ENCODE measurements around the gene CD163L1. TPM values are rescaled to one million over a fixed set of nuclear protein-coding genes. Genes with fewer than 3 reads are reported as not detected.
"Not testable (repeated sequence)": the region's sequence is repeated elsewhere in the genome, so short reads cannot be mapped to it uniquely, and the experiment has no call there.

The CD163L1 gene
- 0.78 TPM for total RNA-seq

DNA sequence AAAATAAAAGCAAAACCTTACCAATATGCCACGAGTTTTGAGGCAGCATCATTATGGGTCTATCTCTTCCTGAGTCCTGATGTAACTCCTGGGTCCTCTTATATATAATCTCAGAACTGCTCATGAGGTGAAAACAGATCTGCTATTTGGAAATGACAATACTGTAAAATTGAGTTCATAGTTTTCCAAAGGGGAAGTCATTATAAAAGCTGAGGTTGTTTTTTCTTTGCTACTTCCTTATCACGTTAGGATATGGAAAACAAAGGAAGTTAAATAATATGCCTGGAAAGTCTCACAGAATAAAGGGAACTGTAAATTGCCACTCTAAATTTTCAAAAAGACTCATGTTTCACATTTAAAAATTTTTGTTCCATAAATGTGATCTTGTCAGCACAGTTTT lies at the start of gene CD163L1:
Gene CD163L1, minus strand, starts transcription at position 78 of the 400 bp plus-strand sequence. Its CDS starts 26 bp downstream, at position 52.
- DNase-seq (ENCODE audit: low spot score), result no peak

DNA sequence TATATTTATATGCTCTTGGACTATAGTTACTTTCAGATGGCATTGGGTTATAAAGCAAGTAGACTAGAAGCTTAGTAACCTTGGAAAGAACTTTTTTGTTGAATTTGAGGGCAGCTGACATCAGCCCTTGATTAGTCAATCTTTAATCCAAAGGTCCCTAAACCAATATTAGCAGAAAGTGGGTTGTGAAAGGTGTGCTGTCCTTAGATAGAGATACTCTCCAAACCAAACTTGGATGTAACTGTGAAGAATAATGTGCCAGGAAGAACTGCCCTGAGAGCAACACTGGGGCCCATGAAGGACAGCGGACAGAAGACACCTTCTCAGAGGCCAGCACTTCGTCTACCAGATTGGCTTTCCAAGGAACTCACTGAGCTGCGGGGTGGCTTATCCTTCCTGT lies 49.1 kb upstream of the CD163L1 start:
- peak; percentile 93 for ATAC-seq
- DNase-seq (ENCODE audit: low spot score), result peak; percentile 75

More for the DNA sequence above, at the start of gene CD163L1:
- ATAC-seq, result no peak

DNA sequence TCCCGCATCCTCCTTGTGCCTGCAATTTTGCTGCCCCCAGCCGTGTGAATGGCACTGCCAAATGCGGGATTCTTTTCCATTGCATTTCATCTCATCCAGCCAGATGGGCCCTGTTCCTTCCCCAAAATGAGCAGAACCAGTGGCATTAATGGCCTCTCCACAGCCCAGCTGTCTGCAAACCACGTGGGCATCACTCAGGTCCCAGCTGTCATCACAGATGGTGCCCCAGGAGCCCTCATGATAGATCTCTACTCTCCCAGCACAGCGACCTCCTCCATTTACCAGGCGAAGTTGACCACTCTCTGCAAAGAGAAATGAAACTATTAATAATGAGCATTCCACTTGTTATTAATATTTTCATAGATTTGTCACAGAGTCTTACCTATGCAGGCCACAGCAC lies 42.6 kb upstream of the CD163L1 start:
- ATAC-seq (no peak), DNase-seq (ENCODE audit: low spot score) (no peak)

DNA sequence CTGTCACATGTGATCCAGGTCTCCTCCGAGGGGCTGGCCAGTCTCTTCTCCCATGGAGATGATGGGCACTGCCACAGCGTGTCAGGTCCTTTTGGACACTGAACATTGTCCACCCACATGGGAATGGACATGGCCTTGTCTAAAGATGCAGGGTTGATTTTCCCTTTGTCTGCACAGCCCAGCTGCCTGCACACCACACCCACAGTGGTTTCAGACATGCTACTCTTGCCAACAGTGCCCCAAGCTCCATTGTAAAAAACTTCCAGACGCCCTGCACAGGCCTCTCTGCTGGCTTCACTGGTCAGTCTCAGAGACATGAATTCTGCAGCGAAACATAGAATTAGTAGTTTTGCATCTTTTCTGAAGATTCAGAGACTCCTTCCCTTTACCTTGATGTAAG lies 41.1 kb upstream of the CD163L1 start:
- no peak for ATAC-seq
- DNase-seq (ENCODE audit: low spot score), result no peak

DNA sequence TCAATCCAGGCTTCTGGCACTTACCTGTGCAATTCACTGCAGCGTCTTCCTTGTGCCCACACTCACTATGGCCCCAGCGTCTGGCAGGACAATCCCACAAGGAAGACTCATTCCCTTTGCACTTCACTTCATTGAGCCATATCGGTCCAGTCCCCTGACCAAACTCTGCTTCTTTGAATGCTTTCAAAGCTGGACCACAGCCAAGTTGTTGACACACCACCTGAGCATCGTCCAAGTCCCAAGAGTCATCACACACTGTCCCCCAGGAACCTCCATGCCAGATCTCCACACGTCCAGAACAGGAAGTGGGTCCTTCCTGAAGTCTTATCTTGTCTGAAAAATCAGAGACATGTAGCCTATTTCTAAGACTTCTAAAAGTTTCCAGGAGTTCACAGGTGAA lies 39.4 kb upstream of the CD163L1 start:
- peak; percentile 69 for ATAC-seq

DNA sequence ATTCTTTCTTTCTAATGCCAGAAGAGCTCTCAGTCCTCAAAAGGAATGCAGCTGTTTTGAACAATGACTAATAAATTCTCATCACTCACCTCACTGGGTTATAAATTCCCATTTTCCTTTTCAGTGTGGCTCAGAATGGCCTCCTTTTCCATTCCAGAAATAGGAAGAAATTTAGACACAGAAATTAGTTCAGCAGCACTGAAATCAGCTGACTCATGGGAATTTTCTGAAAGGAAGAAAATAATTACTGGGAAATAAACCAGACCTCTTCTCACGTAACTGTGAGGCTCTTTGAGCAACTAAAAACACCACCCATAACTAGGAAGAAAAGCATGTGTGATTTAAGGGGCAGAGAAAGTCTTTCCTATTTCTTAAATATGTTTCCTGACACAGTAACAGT lies 35.8 kb upstream of the CD163L1 start:
- no peak for DNase-seq (ENCODE audit: low spot score)
- no peak for ATAC-seq

More for the DNA sequence above, 39.4 kb upstream of the CD163L1 start:
- no peak for DNase-seq (ENCODE audit: low spot score)

DNA sequence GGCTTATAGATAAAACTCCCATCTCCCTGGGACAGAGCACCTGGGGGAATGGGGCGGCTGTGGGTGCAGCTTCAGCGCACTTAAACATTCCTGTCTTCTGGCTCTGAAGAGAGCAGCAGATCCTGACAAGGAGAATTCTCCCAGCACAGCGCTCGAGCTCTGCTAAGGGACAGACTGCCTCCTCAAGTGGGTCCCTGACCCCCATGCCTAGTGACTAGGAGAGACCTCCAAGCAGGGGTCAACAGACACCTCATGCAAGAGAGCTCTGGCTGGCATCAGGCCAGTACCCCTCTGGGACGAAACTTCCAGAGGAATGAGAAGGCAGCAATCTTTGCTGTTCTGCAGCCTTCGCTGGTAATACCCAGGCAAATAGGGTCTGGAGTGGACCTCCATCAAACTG lies 28.1 kb upstream of the CD163L1 start:
- no peak for ATAC-seq

DNA sequence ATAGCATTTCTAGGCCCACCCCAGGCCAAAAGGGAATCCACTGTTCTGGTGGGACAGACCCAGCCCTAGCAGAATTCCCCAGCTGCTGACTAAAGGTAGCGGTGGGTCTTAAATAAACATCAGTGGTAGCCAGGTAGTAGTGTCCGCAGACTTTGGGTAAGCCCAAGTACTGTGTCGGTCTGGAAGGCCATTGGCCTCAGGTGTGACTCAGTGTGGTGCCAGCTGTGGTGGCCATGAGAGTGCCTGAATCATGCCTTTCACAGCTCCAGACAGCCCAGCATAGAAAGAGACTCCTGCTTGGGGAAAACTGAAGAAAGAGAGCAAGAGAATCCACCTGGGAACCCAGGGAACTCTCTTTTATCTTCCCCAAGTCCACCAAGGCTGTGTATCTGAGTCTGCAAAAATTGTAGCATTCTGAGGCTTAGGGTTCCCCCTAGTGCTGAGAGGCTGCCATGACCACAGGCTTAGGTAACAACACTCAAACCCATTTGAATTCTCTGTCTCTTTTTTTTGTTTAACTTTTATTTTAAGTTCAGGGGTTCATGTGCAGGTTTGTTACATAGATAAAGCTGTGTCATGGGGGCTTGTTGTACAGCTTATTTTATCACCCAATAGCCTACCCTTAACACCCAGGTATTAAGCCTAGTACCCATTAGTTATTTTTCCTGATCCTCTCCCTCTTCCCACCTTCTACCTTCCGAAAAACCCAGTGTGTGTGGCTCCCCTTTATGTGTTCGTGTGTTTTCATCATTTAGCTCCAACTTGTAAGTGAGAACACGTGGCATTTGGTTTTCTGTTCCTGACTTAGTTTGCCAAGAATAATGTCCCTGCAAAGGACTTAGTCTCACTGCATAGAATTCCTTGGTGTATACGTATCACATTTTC lies 16.7 kb upstream of the CD163L1 start:
- ATAC-seq (peak; percentile 99), DNase-seq (ENCODE audit: low spot score) (no peak)

More for the DNA sequence above, 28.1 kb upstream of the CD163L1 start:
- no peak for DNase-seq (ENCODE audit: low spot score)

DNA sequence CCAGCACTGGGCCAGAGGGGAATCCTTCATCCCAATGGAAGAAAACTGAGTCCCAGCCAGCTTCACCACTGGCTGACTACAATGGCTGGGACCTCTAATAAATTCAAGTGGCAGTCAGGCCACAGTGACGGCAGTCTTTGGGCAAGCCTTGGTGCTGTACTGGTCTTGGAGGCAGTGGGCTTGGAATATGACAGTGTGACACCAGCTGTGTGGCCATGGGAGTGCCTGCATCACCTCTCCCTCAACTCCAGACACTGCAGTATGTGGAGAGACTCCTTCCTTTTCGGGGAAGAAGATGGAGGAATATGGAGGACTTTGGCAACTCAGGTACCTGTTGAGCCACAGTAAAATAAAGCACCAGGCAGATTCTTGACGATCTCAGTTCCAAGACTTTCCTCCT lies 16.0 kb upstream of the CD163L1 start:
- ATAC-seq (peak; percentile 8), DNase-seq (ENCODE audit: low spot score) (no peak)

DNA sequence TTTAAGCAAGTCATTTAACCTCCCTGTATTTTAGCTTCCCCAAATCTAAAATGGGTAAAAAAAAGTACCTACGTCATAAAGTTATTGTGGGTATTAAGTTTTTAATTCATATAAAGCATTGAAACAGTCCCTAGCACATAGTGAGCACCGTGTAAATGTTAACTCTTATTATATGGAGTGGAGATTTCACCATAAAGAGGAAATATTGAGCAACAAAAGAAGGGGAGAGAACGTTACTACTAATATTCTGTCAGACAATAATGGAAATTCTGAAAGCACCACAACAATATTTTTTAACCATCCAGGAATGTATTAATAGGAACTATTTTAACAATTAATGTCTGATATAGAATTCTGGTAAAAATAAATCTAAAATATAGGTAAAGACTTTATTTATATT lies 7.8 kb upstream of the CD163L1 start:
- DNase-seq (ENCODE audit: low spot score), result no peak
- ATAC-seq, result no peak

DNA sequence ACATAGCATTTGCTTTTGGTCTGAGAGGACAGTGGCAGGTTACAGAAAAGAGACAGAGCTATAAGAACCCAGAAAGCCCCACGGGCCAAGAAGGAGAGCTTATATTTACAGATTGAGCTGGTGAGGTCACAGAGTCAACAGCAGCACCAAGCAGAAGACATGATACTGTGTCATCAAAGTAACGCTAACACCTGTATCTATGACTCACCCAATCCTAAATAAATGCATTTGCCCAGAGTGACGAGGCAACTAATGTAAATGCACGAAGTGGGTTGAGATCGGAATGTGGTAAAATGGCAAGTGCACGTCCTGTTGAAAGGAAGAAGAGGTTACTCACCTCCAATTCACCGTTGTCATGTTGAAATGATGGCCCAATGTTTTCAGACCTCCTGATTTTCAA lies 6.7 kb upstream of the CD163L1 start:
- no peak for ATAC-seq
- no peak for DNase-seq (ENCODE audit: low spot score)

DNA sequence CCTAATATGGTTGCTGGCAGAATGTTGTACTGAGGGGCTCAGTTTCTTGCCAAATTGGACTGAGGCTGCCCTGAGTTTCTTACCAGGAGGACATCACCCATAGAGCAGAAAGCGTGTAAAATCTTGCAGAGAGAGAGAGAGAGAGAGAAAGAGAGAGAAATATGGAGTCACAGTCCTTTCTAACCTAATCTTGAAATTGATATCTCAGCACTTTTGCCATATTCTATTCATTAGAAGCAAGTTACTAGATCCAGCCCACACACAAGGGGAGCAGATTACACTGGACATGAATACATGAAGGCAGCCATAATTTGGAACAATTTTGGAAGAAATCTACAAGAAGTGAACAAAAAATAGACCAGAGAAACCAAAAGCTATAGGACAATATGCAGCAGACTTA lies 4.1 kb upstream of the CD163L1 start:
- DNase-seq (ENCODE audit: low spot score), result no peak
- no peak for ATAC-seq

DNA sequence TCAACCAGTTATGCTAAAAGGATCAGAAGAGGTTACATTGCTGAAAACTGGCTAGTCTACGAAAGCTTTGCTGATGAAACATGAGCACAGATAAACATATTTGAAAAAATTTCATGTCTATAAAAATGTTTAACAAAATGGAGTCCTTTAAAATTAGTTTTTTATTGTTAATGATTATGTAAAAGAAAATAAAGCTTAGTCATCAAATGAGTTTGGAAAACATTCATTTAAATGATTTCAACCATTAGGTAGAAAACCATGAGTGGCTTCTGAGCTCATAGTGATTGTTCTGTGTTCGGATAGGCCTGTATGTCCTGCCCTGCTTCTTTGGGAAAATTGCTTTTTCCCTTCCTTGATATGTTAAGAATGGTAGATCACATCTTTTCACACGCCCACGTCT lies 584 bp upstream of the CD163L1 start:
- DNase-seq (ENCODE audit: low spot score), result no peak
- no peak for ATAC-seq

DNA sequence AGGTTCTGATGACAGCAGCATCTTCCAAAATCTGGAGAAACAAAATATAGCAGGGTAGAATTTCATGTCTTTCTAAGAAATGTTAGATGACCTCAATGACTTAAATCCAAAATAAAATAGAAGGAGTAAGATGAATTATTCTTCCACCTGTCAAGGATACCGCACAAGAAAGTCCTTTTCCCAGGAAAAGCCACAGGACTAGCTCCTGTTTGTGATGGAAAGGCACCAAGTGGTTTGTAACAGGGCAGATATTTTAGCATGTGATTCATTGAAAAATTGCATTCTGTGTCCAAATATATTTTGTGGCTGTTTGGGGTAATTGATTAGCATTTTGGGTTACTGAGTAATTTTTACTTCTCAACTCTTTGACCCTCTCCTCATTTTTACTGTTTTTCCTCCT lies 2.7 kb downstream of the CD163L1 start:
- DNase-seq (ENCODE audit: low spot score), result no peak
- ATAC-seq, result no peak

DNA sequence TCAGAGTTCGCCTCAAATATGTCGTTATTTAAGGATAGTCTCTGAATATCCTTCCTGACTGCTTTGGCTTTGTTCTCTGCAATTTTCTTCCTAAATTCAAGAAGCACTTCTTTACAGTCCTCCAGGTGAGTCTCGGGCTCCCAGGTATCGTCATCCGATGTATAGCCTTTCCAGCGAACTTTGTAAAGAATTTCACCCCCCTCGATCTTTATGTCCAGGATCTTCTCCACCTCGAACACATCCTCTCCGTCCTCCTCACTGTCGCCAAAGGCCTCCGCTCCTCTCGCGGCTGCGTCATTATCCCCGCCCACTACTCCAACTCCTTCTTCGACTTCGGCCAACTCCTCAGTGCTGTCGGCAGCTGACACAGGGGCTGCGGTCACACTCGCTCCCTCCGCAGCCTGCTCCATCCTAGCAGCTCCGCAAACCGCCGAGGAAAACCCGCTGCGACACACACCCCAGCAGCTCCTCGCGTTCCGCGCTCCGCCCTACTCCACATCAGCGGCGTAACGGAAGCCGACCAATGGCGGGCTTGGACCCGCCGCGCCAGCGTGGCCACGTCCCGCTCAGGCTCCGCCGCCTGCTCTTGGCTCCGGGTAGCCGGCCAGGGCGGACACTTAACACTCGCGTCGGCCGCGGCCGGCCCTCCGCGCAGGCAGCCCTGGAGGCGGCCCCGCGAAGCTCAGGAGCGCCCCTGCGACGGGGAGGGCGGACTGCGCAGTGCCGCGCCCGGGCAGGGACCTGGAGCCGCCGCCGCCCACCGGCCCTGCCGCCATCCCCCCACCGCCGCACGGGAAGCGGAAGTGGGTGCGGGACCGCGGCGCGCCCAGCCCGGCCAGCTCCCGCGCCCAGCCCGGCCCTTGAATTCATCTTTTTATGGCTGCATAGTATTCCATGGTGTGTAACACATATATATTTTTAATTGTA lies 4.1 kb downstream of the CD163L1 start:
- ATAC-seq, result peak; percentile 60

DNA sequence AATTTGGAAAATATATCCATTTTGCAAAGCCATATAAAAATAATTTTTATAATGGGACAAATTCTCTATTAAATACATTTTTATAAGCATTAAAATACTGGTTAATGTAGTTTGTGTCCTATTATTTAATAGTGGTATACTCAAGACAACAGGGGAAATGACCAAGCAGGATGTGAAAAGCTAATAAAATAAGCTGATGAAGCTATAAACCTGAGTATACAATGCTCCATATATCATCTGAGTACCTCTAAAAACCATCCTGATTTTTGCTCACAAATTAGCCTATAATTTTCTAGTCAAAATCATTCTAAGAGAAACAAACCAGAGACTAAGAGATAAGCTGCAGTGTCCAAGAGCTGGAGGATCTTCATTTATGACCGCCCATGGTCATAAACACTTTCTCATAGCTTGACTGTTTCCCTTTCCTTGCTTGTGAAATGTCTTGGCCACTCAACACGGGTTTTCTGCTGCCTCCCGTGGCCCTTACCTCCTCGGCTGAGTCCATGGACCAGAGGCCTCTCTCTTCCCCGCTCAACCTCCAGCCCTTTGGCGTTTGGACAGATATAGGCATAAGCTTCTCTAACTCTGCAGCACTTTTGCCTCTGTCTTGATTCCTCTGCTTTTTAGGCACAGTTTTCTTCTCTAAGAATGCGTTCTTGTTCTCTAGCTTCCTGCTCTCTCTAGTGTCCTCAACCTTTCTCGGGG lies 5.5 kb downstream of the CD163L1 start:
- DNase-seq (ENCODE audit: low spot score); ATAC-seq: not testable (repeated sequence)

More for the DNA sequence above, 4.1 kb downstream of the CD163L1 start:
- DNase-seq (ENCODE audit: low spot score), result no peak

DNA sequence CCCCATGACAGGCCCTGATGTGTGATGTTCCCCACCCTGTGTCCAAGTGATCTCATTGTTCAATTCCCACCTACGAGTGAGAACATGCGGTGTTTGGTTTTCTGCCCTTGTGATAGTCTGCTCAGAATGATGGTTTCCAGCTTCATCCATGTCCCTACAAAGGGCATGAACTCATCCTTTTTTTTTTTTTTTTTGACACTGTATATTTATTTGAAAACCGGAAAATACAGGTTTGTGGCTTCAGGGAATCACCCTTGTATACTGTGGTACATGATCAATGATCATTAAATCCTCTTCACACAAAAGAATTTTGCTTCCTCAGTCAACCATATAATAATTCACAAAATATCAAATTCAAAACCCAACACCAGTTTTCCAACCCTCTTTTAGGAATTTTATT lies 6.5 kb downstream of the CD163L1 start:
- not testable (repeated sequence) for ATAC-seq; DNase-seq (ENCODE audit: low spot score)

DNA sequence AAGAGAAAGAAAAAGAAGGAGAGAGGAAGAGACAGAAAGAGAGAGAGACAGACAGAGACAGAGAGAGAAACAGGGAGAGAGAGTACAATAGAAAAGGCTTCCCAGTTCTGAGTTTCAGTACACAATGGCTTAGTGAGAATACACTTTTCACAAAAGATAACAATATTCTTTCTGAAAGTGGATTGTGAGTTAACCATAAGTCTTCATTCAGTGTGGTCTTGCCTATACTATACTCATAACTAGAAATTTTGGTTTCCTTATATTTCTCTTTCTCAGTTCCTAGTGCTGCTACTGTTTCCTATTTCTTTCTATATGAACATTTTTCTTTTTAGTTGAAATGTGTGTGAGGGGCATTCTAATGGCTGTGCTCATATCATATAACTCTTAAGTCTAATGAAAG lies 9.3 kb downstream of the CD163L1 start:
- DNase-seq (ENCODE audit: low spot score) (no peak), ATAC-seq (no peak)

DNA sequence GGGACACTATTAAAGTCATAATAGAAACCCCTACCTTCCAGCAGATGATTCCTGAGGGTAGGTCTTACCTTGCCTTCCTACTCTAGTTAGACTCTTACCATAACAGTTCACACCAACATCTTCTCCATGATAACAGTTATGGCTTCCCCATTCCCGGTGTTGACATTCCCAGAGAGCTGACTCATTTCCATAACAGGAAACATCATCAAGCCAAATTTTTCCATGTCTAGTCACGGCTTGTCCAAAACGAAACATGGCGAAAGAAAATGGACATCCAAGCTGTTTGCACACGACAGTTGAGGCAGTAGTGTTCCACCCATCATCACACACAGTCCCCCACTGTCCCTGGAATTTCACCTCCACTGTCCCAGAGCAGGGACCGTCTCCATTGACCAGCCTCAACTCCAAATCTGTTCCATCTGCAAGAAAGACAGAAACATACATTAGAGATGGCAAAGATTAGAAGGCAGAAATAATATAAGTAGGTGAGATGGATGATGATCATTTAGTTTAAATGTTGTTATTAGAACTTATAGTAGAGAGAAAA lies 10.6 kb downstream of the CD163L1 start:
- DNase-seq (ENCODE audit: low spot score) (no peak), ATAC-seq (no peak)

DNA sequence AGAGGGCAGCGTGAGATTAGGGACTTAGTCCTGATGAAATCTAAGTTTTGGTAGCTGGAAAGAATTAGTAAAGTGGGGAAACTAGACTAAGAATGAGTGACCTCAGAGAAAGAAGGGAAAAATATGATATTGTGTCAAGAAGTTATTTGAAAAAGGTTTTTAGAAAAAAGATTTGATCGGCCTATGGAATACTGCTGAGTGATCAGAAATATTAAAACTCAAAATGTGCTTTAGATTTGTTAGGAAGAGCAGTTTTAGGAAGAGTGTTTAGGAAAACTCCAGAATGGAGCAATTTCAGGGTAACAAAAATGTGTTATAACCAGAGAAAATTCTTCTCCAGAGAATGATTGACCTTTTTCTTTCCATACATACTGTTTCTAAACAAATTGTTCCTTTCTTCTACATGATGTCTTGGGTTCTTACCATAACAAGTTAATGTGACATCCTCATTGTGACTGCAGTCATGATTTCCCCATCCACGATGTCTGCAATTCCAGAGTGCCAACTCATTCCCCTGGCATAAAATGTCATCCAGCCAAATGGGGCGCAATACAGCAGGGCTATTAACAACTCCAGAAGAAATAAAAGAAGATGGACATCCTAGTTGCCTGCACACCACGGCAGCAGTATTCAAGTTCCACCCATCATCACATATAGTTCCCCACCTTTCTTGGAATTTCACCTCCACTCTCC lies 11.8 kb downstream of the CD163L1 start:
- ATAC-seq, result no peak

More for the DNA sequence above, 11.8 kb downstream of the CD163L1 start:
- DNase-seq (ENCODE audit: low spot score), result no peak

Data from left lobe of liver (tissue), 2 donors.